Measurements from ENCODE around the gene INO80.
"Not testable (repeated sequence)": the region's sequence is repeated elsewhere in the genome, so short reads cannot be mapped to it uniquely, and the experiment has no call there.

Gene INO80

DNA sequence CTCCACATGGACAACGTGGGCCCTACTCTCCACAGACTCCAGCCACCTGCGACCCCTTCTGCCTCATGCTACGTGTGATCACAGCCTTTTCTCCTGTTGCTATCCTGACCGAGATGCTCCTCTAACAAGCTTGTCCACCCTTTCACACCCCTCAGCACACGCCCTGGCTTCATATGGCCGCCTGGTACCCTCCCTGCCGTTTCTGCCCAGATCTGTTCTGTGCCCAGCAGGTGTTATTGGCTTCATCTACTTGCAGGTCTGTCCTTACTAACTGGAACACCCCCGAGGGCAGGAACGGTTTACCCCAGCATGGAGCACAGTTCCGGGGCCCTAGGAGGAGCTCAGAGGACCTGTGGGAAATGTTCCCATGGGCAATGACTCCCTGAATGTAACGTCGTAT, 152.9 kb downstream of the INO80 start:
- DNase-seq (ENCODE audit: low read depth), result no peak

DNA sequence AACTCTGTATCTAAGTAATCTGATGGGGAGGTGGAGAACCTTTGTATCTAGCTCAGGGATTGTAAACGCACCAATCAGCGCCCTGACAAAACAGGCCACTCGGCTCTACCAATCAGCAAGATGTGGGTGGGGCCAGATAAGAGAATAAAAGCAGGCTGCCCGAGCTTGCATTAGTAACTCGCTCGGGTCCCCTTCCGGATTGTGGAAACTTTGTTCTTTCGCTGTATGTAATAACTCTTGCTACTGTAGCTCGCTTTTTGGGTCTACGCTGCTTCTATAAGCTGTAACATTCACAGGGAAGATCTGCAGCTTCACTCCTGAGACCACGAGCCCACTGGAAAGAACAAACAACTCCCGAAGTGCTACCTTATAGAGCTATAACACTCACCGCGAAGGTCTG, 153.8 kb downstream of the INO80 start:
- DNase-seq (ENCODE audit: low read depth), result not testable (repeated sequence)

DNA sequence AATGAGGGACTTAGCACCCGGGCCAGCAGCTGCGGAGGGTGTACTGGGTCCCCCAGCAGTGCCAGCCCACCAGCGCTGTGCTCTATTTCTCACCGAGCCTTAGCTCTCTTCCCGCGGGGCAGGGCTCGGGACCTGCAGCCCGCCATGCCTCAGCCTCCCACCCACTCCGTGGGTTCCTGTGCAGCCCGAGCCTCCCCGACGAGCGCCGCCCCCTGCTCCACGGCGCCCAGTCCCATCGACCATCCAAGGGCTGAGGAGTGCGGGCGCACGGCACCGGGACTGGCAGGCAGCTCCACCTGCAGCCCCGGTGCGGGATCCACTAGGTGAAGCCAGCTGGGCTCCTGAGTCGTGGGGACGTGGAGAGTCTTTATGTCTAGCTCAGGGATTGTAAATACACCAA, 154.3 kb downstream of the INO80 start:
- DNase-seq (ENCODE audit: low read depth), result not testable (repeated sequence)

DNA sequence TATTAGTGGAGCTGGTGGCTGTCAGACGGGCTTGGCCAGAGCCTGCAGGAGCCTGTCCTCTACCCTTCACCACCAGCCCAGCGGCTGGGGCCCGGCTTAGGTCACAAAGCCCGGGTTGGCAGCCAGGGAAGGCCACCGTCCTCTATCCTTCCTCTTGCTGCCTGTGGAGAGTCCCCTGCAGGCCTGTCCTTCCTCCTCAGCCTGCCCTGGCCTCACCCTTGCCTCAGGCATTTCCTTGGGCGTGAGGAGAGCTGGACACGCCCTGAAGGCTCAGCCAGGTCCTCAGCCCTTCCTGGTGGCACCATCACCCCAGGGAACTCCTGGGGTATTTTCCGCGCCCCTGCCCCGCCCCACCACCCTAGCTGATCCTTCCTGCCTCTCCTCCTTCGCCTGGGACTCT, 155.2 kb downstream of the INO80 start:
- DNase-seq (ENCODE audit: low read depth), result no peak

DNA sequence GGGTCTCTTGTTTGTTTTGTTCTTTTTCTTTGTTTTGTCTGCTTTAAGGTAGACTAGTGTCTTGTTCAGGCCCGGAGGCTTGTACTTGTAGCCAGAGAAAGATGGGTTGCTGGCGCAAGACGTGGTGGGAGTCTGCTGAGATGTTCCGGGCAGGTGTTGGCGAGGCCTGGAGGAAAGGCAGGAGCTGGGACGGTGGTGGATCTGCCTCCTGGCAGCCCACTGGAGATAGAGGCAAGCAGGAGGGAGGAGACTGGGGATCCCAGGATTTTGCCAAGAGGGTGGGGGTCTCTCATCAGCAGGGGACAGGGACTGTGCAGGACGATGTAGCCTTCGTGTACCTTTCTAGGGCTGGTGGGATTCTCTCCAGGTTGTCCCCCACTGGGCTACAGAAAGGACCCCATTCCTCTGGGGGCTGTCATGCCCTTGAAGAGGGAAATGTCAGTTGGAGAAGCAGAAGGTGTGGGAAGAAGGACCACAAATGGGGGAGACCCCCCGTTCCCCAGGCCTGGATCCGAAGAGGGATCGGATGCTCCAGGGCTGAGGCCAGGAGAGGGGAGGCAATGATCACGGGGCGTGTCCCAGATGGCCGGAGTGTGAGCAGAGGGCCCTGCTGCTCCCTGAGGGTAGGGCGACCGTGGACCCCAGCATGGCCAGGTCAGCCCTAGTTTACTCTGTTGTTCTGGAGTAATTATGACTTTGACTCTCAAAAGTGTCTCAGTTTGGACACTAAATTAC, 155.8 kb downstream of the INO80 start:
- DNase-seq (ENCODE audit: low read depth), result no peak

DNA sequence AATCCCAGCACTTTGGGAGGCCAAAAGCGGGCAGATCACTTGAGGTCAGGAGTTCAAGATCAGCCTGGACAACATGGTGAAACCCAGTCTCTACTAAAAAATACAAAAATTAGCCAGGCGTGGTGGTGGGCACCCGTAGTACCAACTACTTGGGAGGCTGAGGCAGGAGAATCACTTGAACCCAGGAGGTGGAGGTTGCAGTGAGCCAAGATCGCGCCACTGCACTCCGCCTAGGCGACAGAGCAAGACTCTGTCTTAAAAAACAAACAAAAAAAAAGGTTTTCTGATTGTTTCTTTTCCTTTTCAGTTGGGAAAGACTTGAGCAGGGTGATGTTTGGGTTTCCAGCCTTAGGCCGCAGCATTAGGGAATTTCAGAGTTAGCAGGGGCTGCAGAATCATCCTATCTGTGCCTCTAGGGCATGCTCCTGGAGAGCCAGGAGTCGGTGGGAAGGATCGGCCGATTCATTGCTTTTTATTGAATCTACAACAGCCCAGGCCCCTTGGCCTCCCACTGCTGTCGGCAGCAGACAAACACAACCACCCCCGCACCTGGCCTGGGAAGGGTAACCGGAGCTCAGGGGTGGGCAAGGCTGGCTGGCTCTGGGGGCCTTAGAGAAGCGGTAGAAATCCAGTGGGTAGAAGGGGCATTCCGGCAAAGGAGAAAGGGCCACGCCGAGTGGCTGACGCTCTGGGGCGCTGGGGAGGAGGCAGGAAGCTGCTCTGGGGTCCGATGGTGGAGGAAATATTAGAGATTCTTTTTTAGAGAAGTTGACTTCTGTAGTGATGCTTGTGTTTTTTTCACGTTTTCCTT, 156.5 kb downstream of the INO80 start:
- no peak for DNase-seq (ENCODE audit: low read depth)

DNA sequence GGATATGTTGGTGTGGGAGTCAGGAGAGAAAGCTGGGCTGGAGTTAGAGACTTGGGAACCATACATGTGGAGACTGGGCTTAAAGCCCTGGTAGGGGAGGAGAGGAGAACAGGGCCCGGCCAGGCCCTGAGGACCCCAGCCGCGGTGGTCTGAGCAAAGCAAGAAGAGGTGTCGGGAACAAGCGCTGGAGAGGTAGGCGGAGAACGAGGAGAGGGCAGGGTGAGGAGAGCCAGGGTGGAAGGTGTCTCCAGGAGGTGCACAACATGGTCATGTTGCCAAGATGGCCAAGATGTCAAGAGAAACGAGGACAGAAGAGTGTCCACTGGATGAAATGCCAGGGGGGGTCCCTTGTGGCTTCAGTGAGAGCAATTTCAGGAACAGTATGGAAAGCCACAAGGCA, 157.4 kb downstream of the INO80 start:
- DNase-seq (ENCODE audit: low read depth), result no peak

DNA sequence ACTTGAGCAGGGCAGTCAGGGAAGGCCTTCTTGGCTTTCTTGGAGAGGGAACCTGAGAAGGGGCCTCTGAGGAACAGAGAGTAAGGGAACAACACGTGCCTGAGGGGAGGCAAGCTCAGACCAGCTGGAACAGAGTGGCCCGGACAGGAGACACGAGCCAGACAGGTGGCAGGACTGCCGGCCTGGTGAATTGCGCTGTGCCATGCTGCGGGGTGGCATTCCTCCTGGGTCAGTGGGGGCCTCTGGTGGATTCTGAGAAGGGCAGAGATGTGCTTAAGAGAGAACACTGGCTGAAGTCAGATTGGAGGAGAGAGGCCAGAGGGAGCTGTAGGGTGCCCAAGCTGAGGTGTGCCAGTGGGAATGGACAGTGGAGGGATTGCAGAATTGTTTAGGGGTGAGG, 157.9 kb downstream of the INO80 start:
- DNase-seq (ENCODE audit: low read depth), result no peak

DNA sequence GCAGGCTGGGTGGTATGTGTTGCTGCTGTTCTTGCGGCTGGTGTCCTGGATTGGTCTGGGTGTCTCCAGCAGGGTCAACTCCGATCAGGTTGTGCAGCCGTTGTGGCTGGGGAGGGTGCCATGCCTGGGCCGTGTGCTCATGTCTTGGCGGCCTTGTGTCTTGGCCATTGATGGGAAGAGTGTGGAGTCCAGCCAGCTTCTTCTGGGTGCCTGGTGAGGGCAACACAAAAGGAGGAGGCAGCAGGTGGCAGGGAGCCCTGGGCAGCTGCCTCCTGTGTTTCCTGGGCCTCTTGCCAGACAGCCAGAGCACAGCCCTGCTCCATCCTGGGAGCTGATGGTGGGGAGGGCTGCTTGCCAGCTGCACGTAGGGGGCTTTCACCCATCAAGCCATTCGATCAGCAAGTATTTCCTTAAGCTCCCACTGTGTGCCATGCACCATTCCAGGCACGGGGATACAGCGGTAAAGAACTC, 158.5 kb downstream of the INO80 start:
- no peak for DNase-seq (ENCODE audit: low read depth)

DNA sequence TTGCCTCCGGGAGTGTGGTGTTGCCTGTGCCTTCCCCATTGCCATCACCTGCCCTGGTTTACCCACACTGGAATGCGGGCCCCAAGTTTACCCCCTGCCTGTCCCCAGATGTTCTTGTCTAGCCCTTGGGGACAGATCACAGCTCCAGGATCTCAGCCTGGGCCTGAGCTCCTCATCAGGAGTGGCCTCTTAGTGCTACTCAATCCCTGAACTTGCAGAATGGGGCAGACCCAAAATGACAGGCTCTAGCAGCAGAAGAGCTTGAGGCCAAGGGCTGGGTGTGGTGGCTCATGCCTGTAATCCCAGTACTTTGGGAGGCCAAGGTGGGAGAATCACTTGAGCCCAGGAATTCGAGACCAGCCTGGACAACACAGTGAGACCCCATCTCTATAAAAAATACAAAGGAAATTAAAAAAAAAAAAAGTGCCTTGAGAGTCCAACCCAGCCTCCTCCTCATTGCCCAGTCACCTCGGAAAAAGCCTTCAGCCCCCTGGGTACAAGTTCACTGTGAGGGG, 159.0 kb downstream of the INO80 start:
- no peak for DNase-seq (ENCODE audit: low read depth)

DNA sequence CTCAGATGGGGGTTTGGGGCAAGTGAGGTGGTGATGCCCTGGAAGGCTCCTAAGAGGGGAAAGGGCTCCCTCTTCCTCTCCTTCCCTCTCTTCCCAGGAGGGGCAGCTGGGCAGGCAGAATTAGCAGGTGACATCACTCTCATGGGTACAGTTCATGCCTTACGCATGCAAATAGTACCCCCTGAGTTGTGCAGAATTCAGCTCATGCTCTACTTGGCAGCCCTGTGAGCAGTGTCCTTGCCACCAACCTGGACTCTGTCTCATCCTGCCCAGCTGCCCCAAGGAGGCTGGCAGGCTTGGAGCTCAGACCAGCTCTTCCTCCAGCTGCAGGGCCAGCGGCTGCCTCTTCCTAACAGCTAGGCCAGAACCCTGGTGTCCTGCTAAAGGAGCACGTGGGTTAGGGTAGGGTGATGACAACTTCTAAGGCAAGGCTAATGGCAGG, 159.5 kb downstream of the INO80 start:
- no peak for DNase-seq (ENCODE audit: low read depth)

DNA sequence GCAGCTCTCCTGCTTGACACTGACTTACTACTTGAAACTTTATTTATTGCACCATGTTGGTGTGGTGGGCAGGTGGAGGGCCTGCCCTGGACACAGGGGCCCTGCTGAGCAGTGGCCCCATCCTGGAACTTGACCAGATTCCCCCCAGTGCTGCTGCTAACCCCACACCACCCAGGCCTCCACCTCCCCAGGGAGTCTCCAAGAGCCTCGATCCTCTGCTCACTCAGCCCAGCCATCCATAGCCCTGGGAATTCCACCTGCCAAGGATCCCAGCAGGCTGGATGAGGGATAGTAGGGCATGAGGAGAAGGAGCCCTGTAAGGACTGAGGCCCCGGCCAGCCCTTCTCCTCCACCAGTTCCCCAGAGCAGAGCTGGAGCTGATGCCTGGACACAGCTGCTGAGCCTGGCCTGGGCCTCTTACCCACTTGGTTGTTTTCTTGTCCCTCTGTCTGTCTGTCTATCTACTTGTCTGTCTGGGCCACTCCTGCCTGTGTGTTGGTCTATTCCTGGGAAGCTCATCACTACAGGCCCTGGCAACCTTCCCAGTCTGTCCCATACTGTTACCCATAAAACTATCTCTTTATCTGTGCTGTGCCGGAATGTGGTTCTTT, 160.0 kb downstream of the INO80 start:
- no peak for DNase-seq (ENCODE audit: low read depth)

DNA sequence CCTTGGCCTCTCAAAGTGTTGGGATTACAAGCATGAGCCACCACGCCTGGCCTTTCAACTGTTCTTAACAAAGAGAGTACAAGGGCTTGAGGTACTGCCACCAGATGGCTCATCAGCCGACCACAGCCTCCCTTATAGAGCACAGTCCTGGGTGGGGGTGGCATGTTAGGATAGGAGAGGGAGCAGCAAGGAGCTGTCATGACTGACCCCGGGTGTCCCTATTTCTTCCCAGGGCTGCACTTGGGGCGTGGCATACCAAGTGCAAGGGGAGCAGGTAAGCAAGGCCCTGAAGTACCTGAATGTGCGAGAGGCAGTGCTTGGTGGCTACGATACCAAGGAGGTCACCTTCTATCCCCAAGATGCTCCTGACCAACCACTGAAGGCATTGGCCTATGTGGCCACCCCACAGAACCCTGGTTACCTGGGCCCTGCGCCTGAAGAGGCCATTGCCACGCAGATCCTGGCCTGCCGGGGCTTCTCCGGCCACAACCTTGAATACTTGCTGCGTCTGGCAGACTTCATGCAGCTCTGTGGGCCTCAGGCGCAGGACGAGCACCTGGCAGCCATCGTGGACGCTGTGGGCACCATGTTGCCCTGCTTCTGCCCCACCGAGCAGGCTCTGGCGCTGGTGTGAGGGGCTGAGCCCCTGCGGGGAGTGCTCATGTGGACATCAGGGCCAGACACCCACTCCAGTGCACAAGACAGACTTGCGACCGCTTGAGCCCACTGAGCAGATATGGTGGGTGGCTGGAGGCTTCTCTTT, 160.8 kb downstream of the INO80 start:
- DNase-seq (ENCODE audit: low read depth), result no peak

DNA sequence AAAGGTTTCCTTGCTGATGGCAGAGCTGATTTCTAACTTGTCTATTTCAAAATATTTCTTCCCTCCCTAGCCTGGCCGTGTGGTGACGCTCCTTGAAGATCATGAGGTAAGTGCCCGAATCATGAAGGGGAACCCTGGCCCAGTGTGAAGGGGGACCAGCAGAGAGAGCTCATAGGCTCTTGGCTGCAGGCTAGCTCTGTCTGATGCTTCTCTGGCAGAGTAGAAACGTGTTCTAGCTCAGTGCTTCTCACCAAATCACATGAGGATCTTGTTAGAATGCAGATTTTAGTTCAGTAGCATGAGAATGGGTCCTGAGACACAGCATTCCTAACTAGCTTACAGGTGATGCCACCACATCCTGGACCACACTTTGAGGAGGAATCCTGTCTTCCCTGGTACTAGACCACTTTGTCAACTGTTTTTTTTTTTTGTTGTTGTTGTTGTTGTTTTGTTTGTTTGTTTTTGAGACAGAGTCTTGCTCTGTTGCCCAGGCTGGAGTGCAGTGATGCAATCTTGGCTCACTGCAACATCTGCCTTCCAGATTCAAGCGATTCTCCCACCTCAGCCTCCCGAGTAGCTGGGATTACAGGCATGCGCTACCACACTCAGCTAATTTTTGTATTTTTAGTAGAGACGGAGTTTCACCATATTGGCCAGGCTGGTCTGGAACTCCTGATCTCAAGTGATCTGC, 161.8 kb downstream of the INO80 start:
- DNase-seq (ENCODE audit: low read depth), result not testable (repeated sequence)

DNA sequence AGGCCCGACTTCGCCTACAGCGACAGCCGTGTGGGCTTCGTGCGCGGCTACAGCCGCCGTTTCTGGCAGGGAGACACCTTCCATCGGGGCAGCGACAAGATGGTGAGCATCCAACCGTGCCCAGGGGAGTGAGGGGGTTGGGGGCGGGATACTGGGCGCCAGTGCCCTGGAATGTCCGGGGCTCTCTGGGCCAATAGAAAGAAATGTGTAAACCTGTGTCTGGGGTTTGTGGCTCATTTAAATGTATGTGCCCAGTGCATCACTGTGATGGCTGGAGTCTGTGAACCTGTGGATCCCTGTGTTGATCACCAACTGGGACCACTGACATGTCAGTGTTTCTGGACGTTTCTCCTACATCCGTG, 162.4 kb downstream of the INO80 start:
- DNase-seq (ENCODE audit: low read depth), result no peak

DNA sequence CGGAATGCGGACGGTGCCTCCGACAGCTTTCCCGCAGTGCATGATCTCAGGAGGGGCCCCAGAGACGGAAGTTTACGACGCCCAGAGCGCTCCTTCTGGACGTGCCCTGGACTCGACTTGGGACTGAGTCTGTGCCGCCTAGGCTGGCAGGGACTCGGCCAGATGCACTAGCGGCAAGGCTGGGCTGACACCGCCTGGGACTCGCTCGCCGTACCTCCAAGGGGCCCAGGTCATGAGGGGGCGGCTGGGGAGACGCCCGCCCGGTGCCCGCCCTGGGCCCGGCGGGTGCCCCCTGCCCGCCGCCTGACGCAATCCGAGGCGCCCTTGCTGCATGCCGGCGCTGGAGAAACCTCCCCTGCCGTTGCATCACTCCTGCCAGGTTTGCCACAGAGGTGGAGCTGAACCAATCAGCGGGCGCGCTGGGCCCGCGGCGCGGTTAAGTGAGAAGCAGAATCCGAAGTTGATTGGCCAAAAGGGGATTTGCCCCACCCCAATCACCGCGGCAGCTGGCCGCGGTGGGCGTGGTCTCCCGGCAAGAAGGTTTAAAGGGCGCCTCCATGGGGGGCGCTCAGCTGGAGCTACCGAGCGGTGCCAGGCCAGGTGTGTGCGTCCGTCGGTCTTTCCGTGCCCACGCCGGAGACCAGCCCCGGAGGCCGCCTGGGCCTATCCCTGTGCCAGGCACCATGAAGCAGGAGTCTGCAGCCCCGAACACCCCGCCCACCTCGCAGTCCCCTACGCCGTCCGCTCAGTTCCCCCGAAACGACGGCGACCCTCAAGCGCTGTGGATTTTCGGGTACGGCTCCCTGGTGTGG, 163.0 kb downstream of the INO80 start, which contains the start of gene CHAC1:
TSS of gene CHAC1 (plus strand) at position 571 of the 812 bp plus-strand sequence. CDS start at position 684, 113 bp downstream.
- DNase-seq (ENCODE audit: low read depth), result peak; percentile 93

DNA sequence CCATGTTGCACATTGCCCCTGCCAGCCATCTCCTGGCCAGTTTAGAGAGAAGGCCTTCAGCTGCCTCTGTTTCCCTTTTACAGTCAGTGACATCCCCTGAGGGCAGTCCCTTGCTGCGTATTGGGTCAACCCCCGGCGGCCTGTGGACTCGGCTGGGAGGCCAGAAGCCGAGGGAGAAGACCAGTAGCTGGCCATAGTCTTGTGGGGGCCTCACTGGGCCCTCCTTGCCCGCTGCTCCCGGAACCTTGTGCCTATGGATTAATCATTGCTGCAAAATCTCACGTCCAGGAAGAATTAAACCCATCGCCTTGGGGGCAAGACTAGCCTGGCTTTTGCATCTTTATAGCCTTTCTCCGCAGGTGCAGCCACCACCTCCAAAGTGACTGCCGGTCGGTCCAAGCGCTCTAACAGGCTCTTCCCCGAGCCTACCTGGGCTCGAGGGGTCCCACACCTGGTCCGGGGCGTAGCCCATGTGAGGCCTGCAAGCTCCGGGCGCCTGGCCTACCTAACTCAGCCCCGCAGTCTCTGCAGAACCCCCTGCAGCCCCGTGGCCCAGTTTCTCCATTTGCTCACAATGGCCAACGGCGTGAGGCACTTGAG, 163.7 kb downstream of the INO80 start:
- no peak for DNase-seq (ENCODE audit: low read depth)

DNA sequence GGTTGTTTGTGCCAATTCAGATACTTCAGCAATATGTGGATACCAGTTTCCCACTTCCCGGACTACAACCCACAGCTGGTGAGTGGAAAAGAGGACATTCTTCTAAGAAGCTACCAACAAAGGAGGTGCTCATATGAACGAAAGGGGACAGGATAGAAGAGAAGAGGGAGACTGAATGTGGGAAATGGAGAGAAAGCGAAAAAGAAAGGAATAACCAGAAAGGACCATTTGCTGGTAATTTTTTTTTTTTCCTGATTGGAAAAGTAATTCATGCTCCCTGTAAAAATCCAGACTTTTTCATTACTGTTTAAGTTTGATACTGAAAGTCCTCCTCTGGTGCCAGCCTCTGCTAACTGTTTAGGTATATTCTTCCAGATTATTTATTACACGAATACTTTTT, 164.3 kb downstream of the INO80 start:
- DNase-seq (ENCODE audit: low read depth), result no peak

DNA sequence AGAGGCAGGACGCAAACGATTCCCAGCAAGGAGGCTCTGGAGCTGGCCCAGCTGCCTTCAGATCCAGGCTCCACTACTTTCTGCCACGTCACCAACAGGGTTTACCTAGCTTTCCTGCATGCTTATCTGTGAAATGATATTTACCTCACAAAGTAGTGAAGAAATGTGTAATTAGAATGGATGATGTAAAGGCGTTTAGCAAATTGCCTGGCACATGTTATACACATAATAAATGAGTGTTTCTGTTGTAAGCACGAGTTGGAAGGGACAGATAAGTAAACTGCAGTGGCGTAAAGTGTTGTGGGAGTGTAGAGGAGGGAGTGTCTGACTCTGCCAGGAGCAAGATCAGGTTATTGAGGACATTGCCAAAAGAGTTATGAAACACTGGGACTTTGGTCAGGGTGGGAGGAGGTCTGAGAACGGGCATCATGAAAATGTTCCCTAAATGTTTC, 166.3 kb downstream of the INO80 start:
- DNase-seq (ENCODE audit: low read depth), result no peak
